ENCODE results near the gene ZNF774. TPM values are rescaled to one million over a fixed set of nuclear protein-coding genes. Genes with fewer than 3 reads are reported as not detected.
"Not testable (repeated sequence)": the region's sequence is repeated elsewhere in the genome, so short reads cannot be mapped to it uniquely, and the experiment has no call there.

The ZNF774 gene
- polyA plus RNA-seq (2.0 to 2.3 TPM (median 2.2 TPM) in 3 replicates), polyA minus RNA-seq (0.72 to 1.8 TPM (median 1.4 TPM) in 3 replicates)
- polyA plus RNA-seq (2011; ENCODE audit: low read depth): 1.1 TPM
- polyA plus RNA-seq (2011; cell fraction: cytosol; rRNA removed): 1.1 and 1.5 TPM in 2 replicates
- polyA plus RNA-seq (2011; cell fraction: nucleus; rRNA removed): 2.6 and 2.8 TPM in 2 replicates
- polyA plus RNA-seq (2012; ENCODE audit: low replicate concordance): 0.78 and 1.5 TPM in 2 replicates
- polyA minus RNA-seq (2011; cell fraction: cytosol; rRNA and poly(A)+ RNA removed): 0.38 TPM
- polyA minus RNA-seq (2011; cell fraction: nucleus; rRNA and poly(A)+ RNA removed): 0.74 and 2.2 TPM in 2 replicates

GRCh38 chr15:90352107-90352893 is at the start of gene ZNF774:
Gene ZNF774, plus strand, starts transcription at chr15:90352284. Its CDS starts 2,377 bp downstream, at chr15:90354661.
- H3K9me1 ChIP-seq (ENCODE audit: control insufficient read depth, extremely low read depth, insufficient read depth, low read length): no peaks in the 10 kb centered on the region

DNA sequence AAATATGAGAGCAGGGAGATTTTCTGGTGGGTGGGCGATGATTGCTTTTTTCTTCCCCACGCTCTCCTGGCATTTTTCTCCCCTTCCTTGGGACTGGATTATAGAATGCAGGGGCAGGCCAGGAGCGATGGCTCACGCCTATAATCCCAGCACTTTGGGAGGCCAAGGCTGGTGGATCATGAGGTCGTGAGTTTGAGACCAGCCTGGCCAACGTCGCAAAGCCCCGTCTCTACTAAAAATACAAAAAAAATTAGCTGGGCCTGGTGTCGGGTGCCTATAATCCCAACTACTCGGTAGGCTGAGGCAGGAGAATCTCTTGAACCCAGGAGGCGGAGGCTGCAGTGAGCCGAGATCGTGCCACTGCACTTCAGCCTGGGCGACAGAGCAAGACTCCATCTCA is 46.7 kb upstream of the ZNF774 start:
- H3K9me3 ChIP-seq (ENCODE audit: control insufficient read depth, low read depth, low read length); H3K9me1 ChIP-seq (ENCODE audit: control insufficient read depth, extremely low read depth, insufficient read depth, low read length); H3K4me1 ChIP-seq (ENCODE audit: control insufficient read depth, extremely low read depth, insufficient read depth, low read length); H3K27ac ChIP-seq (ENCODE audit: control insufficient read depth, insufficient read depth, low read length); dilution Hi-C loops (cut with MboI; ENCODE audit: extremely low pct_ligation_motif_present, low sequenced_read_pairs); H4K20me1 ChIP-seq (ENCODE audit: control insufficient read depth, extremely low read depth, insufficient read depth, low read length); H3K27me3 ChIP-seq (ENCODE audit: control insufficient read depth, extremely low read depth, insufficient read depth, low read length); H3K4me2 ChIP-seq (ENCODE audit: control insufficient read depth, extremely low read depth, insufficient read depth, low read depth, low read length); DNase-seq (ENCODE audit: low read depth, low spot score); H3K36me3 ChIP-seq (ENCODE audit: control insufficient read depth in 2 of 2, extremely low read depth in 1 of 2, insufficient read depth in 2 of 2, low read length in 2 of 2); H3K79me2 ChIP-seq (ENCODE audit: control insufficient read depth, insufficient read depth, low read length); H2AFZ ChIP-seq (ENCODE audit: control insufficient read depth, low read length); H3K4me3 ChIP-seq (ENCODE audit: control insufficient read depth in 2 of 3, extremely low read depth in 1 of 3, insufficient read depth in 2 of 3, low read depth in 1 of 3, low read length in 3 of 3); FAIRE-seq; H3K9ac ChIP-seq (ENCODE audit: control insufficient read depth, extremely low read depth, insufficient read depth, low read length): not testable (repeated sequence)

More at GRCh38 chr15:90352107-90352893, at the start of gene ZNF774:
- H3K27ac ChIP-seq (ENCODE audit: control insufficient read depth, insufficient read depth, low read length): peak within 1 kb of the TSS; percentile 93
- H2AFZ ChIP-seq (ENCODE audit: control insufficient read depth, low read length): peak within 1 kb of the TSS; percentile 95
- H3K9ac ChIP-seq (ENCODE audit: control insufficient read depth, extremely low read depth, insufficient read depth, low read length): peak within 1 kb of the TSS; percentile 89
- TF ChIP-seq CTCF (optimal IDR thresholded peaks at IDR 0.05 in 1 of 3, IDR thresholded peaks at IDR 0.05 in 1 of 3, conservative IDR thresholded peaks at IDR 0.05 in 1 of 3; ENCODE audit: extremely low read depth in 1 of 3, insufficient read depth in 2 of 3, low read length in 3 of 3) (no peak), EZH2 (IDR thresholded peaks at IDR 0.05; ENCODE audit: low read length) (no peak)
- peak; percentile 85 for DNase-seq (ENCODE audit: low read depth, low spot score)
- H3K9me3 ChIP-seq (ENCODE audit: control insufficient read depth, low read depth, low read length): no peaks in the 10 kb centered on the region
- H3K79me2 ChIP-seq (ENCODE audit: control insufficient read depth, insufficient read depth, low read length): no peaks in the 10 kb centered on the region
- H3K27me3 ChIP-seq (ENCODE audit: control insufficient read depth, extremely low read depth, insufficient read depth, low read length): no peaks in the 10 kb centered on the region
- H3K36me3 ChIP-seq (ENCODE audit: control insufficient read depth in 2 of 2, extremely low read depth in 1 of 2, insufficient read depth in 2 of 2, low read length in 2 of 2): no peaks in the 10 kb centered on the region
- peak within 1 kb of the TSS; percentile 97 for H3K4me2 ChIP-seq (ENCODE audit: control insufficient read depth, extremely low read depth, insufficient read depth, low read depth, low read length)
- H4K20me1 ChIP-seq (ENCODE audit: control insufficient read depth, extremely low read depth, insufficient read depth, low read length): no peaks in the 10 kb centered on the region
- peaks cover 27% of the 10 kb centered on the region for H3K4me1 ChIP-seq (ENCODE audit: control insufficient read depth, extremely low read depth, insufficient read depth, low read length)
- H3K4me3 ChIP-seq (ENCODE audit: control insufficient read depth in 2 of 3, extremely low read depth in 1 of 3, insufficient read depth in 2 of 3, low read depth in 1 of 3, low read length in 3 of 3): peak within 1 kb of the TSS; percentile 66 to 86 (median 76)
- dilution Hi-C loops (cut with MboI; ENCODE audit: extremely low pct_ligation_motif_present, low sequenced_read_pairs): no loop called here
- FAIRE-seq: peak; percentile 81
